Measurements from ENCODE around the gene SYNRG. TPM values are rescaled to one million over a fixed set of nuclear protein-coding genes. Genes with fewer than 3 reads are reported as not detected.

The SYNRG gene
- total and polyA plus RNA-seq, 4 donors: 6.5 to 20.5 (median 15.9) TPM

GRCh38 chr17:37551788-37552187 is 57.4 kb downstream of the SYNRG start:
- peaks cover 2 to 20% (median 10%) of the 10 kb centered on the region in 4 donors for H3K36me3 ChIP-seq (ENCODE audit: control insufficient read depth in 4 of 4, insufficient read depth in 3 of 4, low read depth in 1 of 4, low read length in 3 of 4)
- TF ChIP-seq, protein P1, sequence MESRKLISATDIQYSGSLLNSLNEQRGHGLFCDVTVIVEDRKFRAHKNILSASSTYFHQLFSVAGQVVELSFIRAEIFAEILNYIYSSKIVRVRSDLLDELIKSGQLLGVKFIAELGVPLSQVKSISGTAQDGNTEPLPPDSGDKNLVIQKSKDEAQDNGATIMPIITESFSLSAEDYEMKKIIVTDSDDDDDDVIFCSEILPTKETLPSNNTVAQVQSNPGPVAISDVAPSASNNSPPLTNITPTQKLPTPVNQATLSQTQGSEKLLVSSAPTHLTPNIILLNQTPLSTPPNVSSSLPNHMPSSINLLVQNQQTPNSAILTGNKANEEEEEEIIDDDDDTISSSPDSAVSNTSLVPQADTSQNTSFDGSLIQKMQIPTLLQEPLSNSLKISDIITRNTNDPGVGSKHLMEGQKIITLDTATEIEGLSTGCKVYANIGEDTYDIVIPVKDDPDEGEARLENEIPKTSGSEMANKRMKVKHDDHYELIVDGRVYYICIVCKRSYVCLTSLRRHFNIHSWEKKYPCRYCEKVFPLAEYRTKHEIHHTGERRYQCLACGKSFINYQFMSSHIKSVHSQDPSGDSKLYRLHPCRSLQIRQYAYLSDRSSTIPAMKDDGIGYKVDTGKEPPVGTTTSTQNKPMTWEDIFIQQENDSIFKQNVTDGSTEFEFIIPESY (IDR thresholded peaks at IDR 0.05): no peak
- no peak for TF ChIP-seq MAX (IDR thresholded peaks at IDR 0.05)
- TF ChIP-seq GABPA (IDR thresholded peaks at IDR 0.05 in 1 of 2, conservative IDR thresholded peaks at IDR 0.05 in 1 of 2): no peak
- H3K27me3 ChIP-seq (ENCODE audit: control insufficient read depth in 4 of 4, insufficient read depth in 4 of 4, low read length in 3 of 4): no peaks in the 10 kb centered on the region
- WGBS: 95% methylated on average over 3 of the region's 3 CpGs
- DNase-seq (ENCODE audit: low spot score): no peak
- H3K4me3 ChIP-seq (ENCODE audit: low read depth in 1 of 3, low read length in 3 of 3): no peak overlapping the region
- no peaks in the 10 kb centered on the region for H3K4me1 ChIP-seq (ENCODE audit: control insufficient read depth in 4 of 4, insufficient read depth in 4 of 4, low read length in 3 of 4)
- H3K9me3 ChIP-seq (ENCODE audit: control insufficient read depth in 4 of 4, low read length in 3 of 4): no peaks in the 10 kb centered on the region
- no peak overlapping the region for H3K9ac ChIP-seq (ENCODE audit: low read depth in 1 of 2, low read length in 2 of 2)
- H3K27ac ChIP-seq (ENCODE audit: low read depth in 1 of 2, low read length in 2 of 2): no peak overlapping the region

- Histone ChIP-seq H3K4me1 (ENCODE audit: control insufficient read depth in 4 of 4, insufficient read depth in 4 of 4, low read length in 3 of 4) (no peaks in the 10 kb centered on the region), H3K27me3 (ENCODE audit: control insufficient read depth in 4 of 4, insufficient read depth in 4 of 4, low read length in 3 of 4) (no peaks in the 10 kb centered on the region), H3K4me3 (ENCODE audit: low read depth in 1 of 3, low read length in 3 of 3) (no peak overlapping the region), H3K36me3 (ENCODE audit: control insufficient read depth in 4 of 4, insufficient read depth in 3 of 4, low read depth in 1 of 4, low read length in 3 of 4) (peaks cover 3 to 6% (median 4%) of the 10 kb centered on the region in 4 donors), H3K27ac (ENCODE audit: low read depth in 1 of 2, low read length in 2 of 2) (no peak overlapping the region), H3K9ac (ENCODE audit: low read depth in 1 of 2, low read length in 2 of 2) (no peak overlapping the region), H3K9me3 (ENCODE audit: control insufficient read depth in 4 of 4, low read length in 3 of 4) (no peaks in the 10 kb centered on the region)
- TF ChIP-seq TAF1 (conservative IDR thresholded peaks at IDR 0.05) (no peak), CTCF (IDR thresholded peaks at IDR 0.05; ENCODE audit: low read depth, low read length, missing input control) (no peak), GABPA (IDR thresholded peaks at IDR 0.05 in 1 of 2, conservative IDR thresholded peaks at IDR 0.05 in 1 of 2) (no peak), EGR1 (IDR thresholded peaks at IDR 0.05; ENCODE audit: low read depth in 2 of 2) (no peak), JUND (IDR thresholded peaks at IDR 0.05) (no peak), RXRA (IDR thresholded peaks at IDR 0.05) (no peak), FOXA2 (IDR thresholded peaks at IDR 0.05) (no peak), FOXA1 (IDR thresholded peaks at IDR 0.05) (no peak), SP1 (IDR thresholded peaks at IDR 0.05) (no peak), RAD21 (IDR thresholded peaks at IDR 0.05) (no peak)
- TF ChIP-seq, protein P2, sequence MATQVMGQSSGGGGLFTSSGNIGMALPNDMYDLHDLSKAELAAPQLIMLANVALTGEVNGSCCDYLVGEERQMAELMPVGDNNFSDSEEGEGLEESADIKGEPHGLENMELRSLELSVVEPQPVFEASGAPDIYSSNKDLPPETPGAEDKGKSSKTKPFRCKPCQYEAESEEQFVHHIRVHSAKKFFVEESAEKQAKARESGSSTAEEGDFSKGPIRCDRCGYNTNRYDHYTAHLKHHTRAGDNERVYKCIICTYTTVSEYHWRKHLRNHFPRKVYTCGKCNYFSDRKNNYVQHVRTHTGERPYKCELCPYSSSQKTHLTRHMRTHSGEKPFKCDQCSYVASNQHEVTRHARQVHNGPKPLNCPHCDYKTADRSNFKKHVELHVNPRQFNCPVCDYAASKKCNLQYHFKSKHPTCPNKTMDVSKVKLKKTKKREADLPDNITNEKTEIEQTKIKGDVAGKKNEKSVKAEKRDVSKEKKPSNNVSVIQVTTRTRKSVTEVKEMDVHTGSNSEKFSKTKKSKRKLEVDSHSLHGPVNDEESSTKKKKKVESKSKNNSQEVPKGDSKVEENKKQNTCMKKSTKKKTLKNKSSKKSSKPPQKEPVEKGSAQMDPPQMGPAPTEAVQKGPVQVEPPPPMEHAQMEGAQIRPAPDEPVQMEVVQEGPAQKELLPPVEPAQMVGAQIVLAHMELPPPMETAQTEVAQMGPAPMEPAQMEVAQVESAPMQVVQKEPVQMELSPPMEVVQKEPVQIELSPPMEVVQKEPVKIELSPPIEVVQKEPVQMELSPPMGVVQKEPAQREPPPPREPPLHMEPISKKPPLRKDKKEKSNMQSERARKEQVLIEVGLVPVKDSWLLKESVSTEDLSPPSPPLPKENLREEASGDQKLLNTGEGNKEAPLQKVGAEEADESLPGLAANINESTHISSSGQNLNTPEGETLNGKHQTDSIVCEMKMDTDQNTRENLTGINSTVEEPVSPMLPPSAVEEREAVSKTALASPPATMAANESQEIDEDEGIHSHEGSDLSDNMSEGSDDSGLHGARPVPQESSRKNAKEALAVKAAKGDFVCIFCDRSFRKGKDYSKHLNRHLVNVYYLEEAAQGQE (IDR thresholded peaks at IDR 0.05): no peak
- no peak for DNase-seq (ENCODE audit: low spot score)
- 82% methylated on average over 1 of the region's 1 CpG for WGBS
These were observed 61.2 kb downstream of the SYNRG start for GRCh38 chr17:37547986-37548385.

Measured in liver (tissue), 9 donors.